Endothelial cell of umbilical vein (primary cell): Measurements from ENCODE around the gene LLCFC1.

Source experiments
- CTCF ChIP-seq, 2 donors: IDR thresholded peaks; 1 replicate in 1 of 2; 2 replicates in 1 of 2; pipeline ENCODE4 v1.5.1; 2011; ENCODE audit warnings: low read length in 2 of 2, mild to moderate bottlenecking in 2 of 2, moderate library complexity in 2 of 2, control low read depth in 1 of 2, inconsistent platforms in 1 of 2, low read depth in 1 of 2; ENCODE audit not compliant: insufficient read depth in 1 of 2; ENCODE audit errors: extremely low read depth in 1 of 2
- EZH2 ChIP-seq: IDR thresholded peaks from 2 replicates; pipeline ENCODE4 v1.6.1; 2012; ENCODE audit warnings: borderline replicate concordance, low read depth, mild to moderate bottlenecking, moderate library complexity, low read length, inconsistent platforms; ENCODE audit not compliant: severe bottlenecking
- JUN ChIP-seq: IDR thresholded peaks from 2 replicates; pipeline ENCODE4 v1.6.1; 2011; ENCODE audit warnings: borderline replicate concordance, low read depth; ENCODE audit not compliant: insufficient read length, insufficient read depth
- MAX ChIP-seq: IDR thresholded peaks from 2 replicates; pipeline ENCODE4 v1.6.1; 2011; ENCODE audit not compliant: insufficient read depth, insufficient read length

GRCh38 chr7:142890874-142891485, 48.3 kb upstream of the LLCFC1 start:
- TF ChIP-seq CTCF (IDR thresholded peaks at IDR 0.05; ENCODE audit: extremely low read depth in 1 of 2, insufficient read depth in 1 of 2, low read depth in 1 of 2, low read length in 2 of 2) (no peak), EZH2 (no peak), MAX (no peak), JUN (no peak)
